ENCODE data around the gene SREK1IP1. TPM values are rescaled to one million over a fixed set of nuclear protein-coding genes. Genes with fewer than 3 reads are reported as not detected.

The SREK1IP1 gene
- total and polyA plus RNA-seq, 2 donors (not counting 1 experiment from before 2014, with no cell fraction given) = 4.4 to 25.5 TPM

GRCh38 chr5:64685866-64686265 is 82.6 kb downstream of the SREK1IP1 start:
- H3K4me3 ChIP-seq (ENCODE audit: control extremely low read depth in 1 of 5, extremely low read depth in 1 of 5, insufficient read depth in 1 of 5, low read depth in 2 of 5, low read length in 4 of 5) = no peak overlapping the region
- H4K20me1 ChIP-seq (ENCODE audit: control insufficient read depth, insufficient read depth, low read length, poor library complexity, severe bottlenecking) = no peaks in the 10 kb centered on the region
- no peaks in the 10 kb centered on the region for H3K9me3 ChIP-seq (ENCODE audit: control extremely low read depth in 1 of 3, control insufficient read depth in 2 of 3, insufficient read depth in 1 of 3, low read length in 2 of 3)
- H3K4me2 ChIP-seq (replicated peaks; ENCODE audit: low read depth, low read length, poor library complexity, severe bottlenecking) = no peak overlapping the region
- TF ChIP-seq, protein P1, sequence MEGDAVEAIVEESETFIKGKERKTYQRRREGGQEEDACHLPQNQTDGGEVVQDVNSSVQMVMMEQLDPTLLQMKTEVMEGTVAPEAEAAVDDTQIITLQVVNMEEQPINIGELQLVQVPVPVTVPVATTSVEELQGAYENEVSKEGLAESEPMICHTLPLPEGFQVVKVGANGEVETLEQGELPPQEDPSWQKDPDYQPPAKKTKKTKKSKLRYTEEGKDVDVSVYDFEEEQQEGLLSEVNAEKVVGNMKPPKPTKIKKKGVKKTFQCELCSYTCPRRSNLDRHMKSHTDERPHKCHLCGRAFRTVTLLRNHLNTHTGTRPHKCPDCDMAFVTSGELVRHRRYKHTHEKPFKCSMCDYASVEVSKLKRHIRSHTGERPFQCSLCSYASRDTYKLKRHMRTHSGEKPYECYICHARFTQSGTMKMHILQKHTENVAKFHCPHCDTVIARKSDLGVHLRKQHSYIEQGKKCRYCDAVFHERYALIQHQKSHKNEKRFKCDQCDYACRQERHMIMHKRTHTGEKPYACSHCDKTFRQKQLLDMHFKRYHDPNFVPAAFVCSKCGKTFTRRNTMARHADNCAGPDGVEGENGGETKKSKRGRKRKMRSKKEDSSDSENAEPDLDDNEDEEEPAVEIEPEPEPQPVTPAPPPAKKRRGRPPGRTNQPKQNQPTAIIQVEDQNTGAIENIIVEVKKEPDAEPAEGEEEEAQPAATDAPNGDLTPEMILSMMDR (IDR thresholded peaks at IDR 0.05) = no peak
- TF ChIP-seq EZH2 (IDR thresholded peaks at IDR 0.05; ENCODE audit: borderline replicate concordance, insufficient read depth, low read depth, low read length, poor library complexity, severe bottlenecking) = no peak
- H3K4me1 Mint-ChIP-seq = peaks cover 7% of the 10 kb centered on the region
- peaks cover 32% of the 10 kb centered on the region for H3K27me3 Mint-ChIP-seq
- WGBS (ENCODE audit: insufficient coverage) = 66% methylated on average over 5 of the region's 5 CpGs
- intact Hi-C loops (cut with micrococcal nuclease) = no loop called here
- no peaks in the 10 kb centered on the region for H3K36me3 ChIP-seq (replicated peaks in 1 of 2; ENCODE audit: control extremely low read depth in 1 of 2, control insufficient read depth in 1 of 2, extremely low read depth in 1 of 2, insufficient read depth in 2 of 2, low read length in 1 of 2)
- peaks cover 6 to 8% of the 10 kb centered on the region in 2 donors for H3K4me1 ChIP-seq (ENCODE audit: control insufficient read depth in 2 of 2, insufficient read depth in 2 of 2, low read length in 2 of 2)
- no peak overlapping the region for H2AFZ ChIP-seq (ENCODE audit: insufficient read depth, low read depth, low read length, poor library complexity, severe bottlenecking)
- ChIA-PET CTCF (interaction anchor here (1.3 kb wide), 1 partner anchor 8 kb away, joined by 3 read pairs; no protein-coding TSS in a partner anchor), POLR2A (no interaction called here)
- no peak overlapping the region for H3K27ac Mint-ChIP-seq
- H3K9ac ChIP-seq (ENCODE audit: low read length) = no peak overlapping the region
- H3K4me3 Mint-ChIP-seq = no peak overlapping the region
- H3K9me3 Mint-ChIP-seq (ENCODE audit: insufficient read depth) = no peaks in the 10 kb centered on the region
- DNase-seq = no peak
- H3K27ac ChIP-seq (ENCODE audit: low read length in 2 of 2) = no peak overlapping the region
- no peak for ATAC-seq (ENCODE audit: low read depth)
- H3K79me2 ChIP-seq (ENCODE audit: control insufficient read depth, insufficient read depth, low read length) = no peaks in the 10 kb centered on the region
- H3K27me3 ChIP-seq (replicated peaks in 1 of 4; ENCODE audit: control extremely low read depth in 1 of 4, control insufficient read depth in 3 of 4, insufficient read depth in 4 of 4, low read length in 3 of 4) = peaks cover 0 to 20% (median 7%) of the 10 kb centered on the region in 4 experiments

DNA sequence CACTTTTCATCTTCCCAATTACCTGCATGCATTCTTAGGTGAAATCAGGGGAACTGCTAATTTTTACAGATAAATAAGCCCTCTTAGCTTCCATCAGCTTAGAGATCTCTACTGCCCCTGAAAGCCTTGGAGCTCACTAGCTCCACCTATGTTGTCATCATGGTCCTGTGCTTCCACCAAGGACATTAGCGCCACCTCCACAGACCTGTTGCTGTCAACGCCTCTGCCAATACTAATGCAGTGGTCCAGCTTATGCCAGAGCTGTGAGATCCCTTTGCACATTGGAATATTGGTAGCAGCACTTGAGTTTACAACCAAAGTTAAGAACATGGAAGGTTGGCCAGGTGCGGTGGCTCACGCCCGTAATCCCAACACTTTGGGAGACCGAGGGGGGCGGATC is 85.9 kb downstream of the SREK1IP1 start:
- ATAC-seq (ENCODE audit: low read depth) (no peak), DNase-seq (no peak)
- ChIA-PET POLR2A (no interaction called here), CTCF (interaction anchor here (0.6 kb wide), 1 partner anchor 9 kb away, joined by 3 read pairs; no protein-coding TSS in a partner anchor)
- 97% methylated on average over 5 of the region's 7 CpGs for WGBS (ENCODE audit: insufficient coverage)
- H3K79me2 ChIP-seq (ENCODE audit: control insufficient read depth, insufficient read depth, low read length) = no peaks in the 10 kb centered on the region
- H3K4me1 Mint-ChIP-seq = no peaks in the 10 kb centered on the region
- H3K9ac ChIP-seq (ENCODE audit: low read length) = no peak overlapping the region
- no peaks in the 10 kb centered on the region for H4K20me1 ChIP-seq (ENCODE audit: control insufficient read depth, insufficient read depth, low read length, poor library complexity, severe bottlenecking)
- peaks cover 23% of the 10 kb centered on the region for H3K27me3 Mint-ChIP-seq
- H3K4me3 Mint-ChIP-seq = no peak overlapping the region
- intact Hi-C loops (cut with micrococcal nuclease) = no loop called here
- no peak overlapping the region for H3K4me3 ChIP-seq (ENCODE audit: control extremely low read depth in 1 of 5, extremely low read depth in 1 of 5, insufficient read depth in 1 of 5, low read depth in 2 of 5, low read length in 4 of 5)
- no peak overlapping the region for H3K27ac ChIP-seq (ENCODE audit: low read length in 2 of 2)
- no peaks in the 10 kb centered on the region for H3K9me3 Mint-ChIP-seq (ENCODE audit: insufficient read depth)
- peaks cover 0 to 9% (median 2%) of the 10 kb centered on the region in 4 experiments for H3K27me3 ChIP-seq (replicated peaks in 1 of 4; ENCODE audit: control extremely low read depth in 1 of 4, control insufficient read depth in 3 of 4, insufficient read depth in 4 of 4, low read length in 3 of 4)
- no peak overlapping the region for H3K4me2 ChIP-seq (replicated peaks; ENCODE audit: low read depth, low read length, poor library complexity, severe bottlenecking)
- no peaks in the 10 kb centered on the region for H3K9me3 ChIP-seq (ENCODE audit: control extremely low read depth in 1 of 3, control insufficient read depth in 2 of 3, insufficient read depth in 1 of 3, low read length in 2 of 3)
- H3K36me3 ChIP-seq (replicated peaks in 1 of 2; ENCODE audit: control extremely low read depth in 1 of 2, control insufficient read depth in 1 of 2, extremely low read depth in 1 of 2, insufficient read depth in 2 of 2, low read length in 1 of 2) = no peaks in the 10 kb centered on the region
- no peaks in the 10 kb centered on the region for H3K4me1 ChIP-seq (ENCODE audit: control insufficient read depth in 2 of 2, insufficient read depth in 2 of 2, low read length in 2 of 2)
- no peak overlapping the region for H2AFZ ChIP-seq (ENCODE audit: insufficient read depth, low read depth, low read length, poor library complexity, severe bottlenecking)
- no peak for TF ChIP-seq EZH2 (IDR thresholded peaks at IDR 0.05; ENCODE audit: borderline replicate concordance, insufficient read depth, low read depth, low read length, poor library complexity, severe bottlenecking)
- H3K27ac Mint-ChIP-seq = no peak overlapping the region

Measured in B cell (primary cell).